WTC11 (cell line): ENCODE data around the gene CYTH3. TPM values are rescaled to one million over a fixed set of nuclear protein-coding genes. Genes with fewer than 3 reads are reported as not detected.
A peak's percentile ranks its signal among the peaks of the same experiment; 100 is the strongest.

Source experiments
- ATAC-seq: fragments of 200-7000 bp; cut with Tn5 transposase; 2 replicates; pipeline ENCODE4 v1.10.0; 2021; ENCODE audit warnings: mild to moderate bottlenecking, moderate library complexity
- CTCF ChIA-PET: fragments of 300-600 bp; sonication (Branson Sonifier 250); formaldehyde crosslinking; loops from one replicate; lab custom pipeline; 2021; ENCODE audit warnings: antibody characterized with exemption; lab: Charles Lee
- POLR2A ChIA-PET: fragments of 350-600 bp; sonication (Branson Sonifier 250); formaldehyde crosslinking; loops from one replicate; lab custom pipeline; 2021; ENCODE audit warnings: antibody characterized with exemption; lab: Charles Lee
- DNase-seq: peaks from one replicate; pipeline ENCODE4 v3.0.0; 2021; ENCODE audit warnings: low spot score
- H3K27ac Mint-ChIP-seq: 2 replicates; pipeline ENCODE4 v1.8.0; 2021; ENCODE audit warnings: mixed read lengths
- H3K27me3 Mint-ChIP-seq: 2 replicates; pipeline ENCODE4 v1.8.0; 2021; ENCODE audit warnings: low read depth, mild to moderate bottlenecking, moderate library complexity, mixed read lengths
- H3K36me3 Mint-ChIP-seq: 2 replicates; pipeline ENCODE4 v1.8.0; 2021; ENCODE audit warnings: mixed read lengths
- H3K4me1 Mint-ChIP-seq: 2 replicates; pipeline ENCODE4 v1.8.0; 2022; ENCODE audit warnings: mixed read lengths
- H3K4me3 Mint-ChIP-seq: 2 replicates; pipeline ENCODE4 v1.8.0; 2021; ENCODE audit warnings: mild to moderate bottlenecking, moderate library complexity, mixed read lengths
- H3K9me3 Mint-ChIP-seq: 2 replicates; pipeline ENCODE4 v1.8.0; 2021; ENCODE audit warnings: mixed read lengths
- CBFB ChIP-seq: sonication (generic); formaldehyde crosslinking; IDR thresholded peaks from 2 replicates; pipeline ENCODE4 v1.8.1; 2022; ENCODE audit warnings: mild to moderate bottlenecking, low read depth, missing genetic modification reagents
- FOXJ3 ChIP-seq: sonication (generic); formaldehyde crosslinking; IDR thresholded peaks from 2 replicates; pipeline ENCODE4 v1.9.0; 2021; ENCODE audit warnings: missing genetic modification reagents, mild to moderate bottlenecking, borderline replicate concordance
- FOXP1 ChIP-seq: sonication (generic); formaldehyde crosslinking; IDR thresholded peaks from 2 replicates; pipeline ENCODE4 v1.8.0; 2022; ENCODE audit warnings: missing genetic modification reagents, mild to moderate bottlenecking, moderate library complexity, borderline replicate concordance
- JUN ChIP-seq: sonication (generic); formaldehyde crosslinking; IDR thresholded peaks from 2 replicates; pipeline ENCODE4 v1.8.0; 2023; ENCODE audit warnings: mild to moderate bottlenecking, missing genetic modification reagents
- NFE2L1 ChIP-seq: sonication (generic); formaldehyde crosslinking; IDR thresholded peaks from 2 replicates; pipeline ENCODE4 v1.8.1; 2023; ENCODE audit warnings: missing genetic modification reagents
- SMAD3 ChIP-seq: sonication (generic); formaldehyde crosslinking; IDR thresholded peaks from 2 replicates; pipeline ENCODE4 v1.8.0; 2022; ENCODE audit warnings: missing genetic modification reagents, mild to moderate bottlenecking, borderline replicate concordance
- SMAD4 ChIP-seq: sonication (generic); formaldehyde crosslinking; IDR thresholded peaks from 2 replicates; pipeline ENCODE4 v1.8.0; 2022; ENCODE audit warnings: mild to moderate bottlenecking, missing genetic modification reagents
- ZNF219 ChIP-seq: sonication (generic); formaldehyde crosslinking; IDR thresholded peaks from 2 replicates; pipeline ENCODE4 v1.8.0; 2023; ENCODE audit warnings: missing genetic modification reagents, mild to moderate bottlenecking, borderline replicate concordance
- ZNF396 ChIP-seq: fragments of 250-450 bp; sonication (Bioruptor Pico); IDR thresholded peaks from 2 replicates; pipeline ENCODE4 v1.8.0; 2021; ENCODE audit warnings: mild to moderate bottlenecking, moderate library complexity, borderline replicate concordance
- total RNA-seq: library from RNA; stranded (reverse); gene quantifications from 3 replicates; pipeline ENCODE4 v1.2.3, GENCODE V29; 2021
- TF ChIP-seq, protein P1 (sequence below): fragments of 250-450 bp; sonication (Bioruptor Pico); IDR thresholded peaks from 2 replicates; pipeline ENCODE4 v1.9.0; 2021; ENCODE audit warnings: mild to moderate bottlenecking
- TF ChIP-seq, protein P2 (sequence below): sonication (generic); formaldehyde crosslinking; IDR thresholded peaks from 2 replicates; pipeline ENCODE4 v1.8.1; 2022; ENCODE audit warnings: mild to moderate bottlenecking, missing genetic modification reagents, moderate library complexity, borderline replicate concordance
- TF ChIP-seq, protein P3 (sequence below): sonication (generic); formaldehyde crosslinking; IDR thresholded peaks from 2 replicates; pipeline ENCODE4 v1.8.0; 2022; ENCODE audit warnings: mild to moderate bottlenecking, missing genetic modification reagents
- TF ChIP-seq, protein P4 (sequence below): sonication (generic); formaldehyde crosslinking; IDR thresholded peaks from 2 replicates; pipeline ENCODE4 v1.8.0; 2022; ENCODE audit warnings: missing genetic modification reagents
- TF ChIP-seq, protein P5 (sequence below): sonication (generic); formaldehyde crosslinking; IDR thresholded peaks from 2 replicates; pipeline ENCODE4 v1.8.1; 2023; ENCODE audit warnings: mild to moderate bottlenecking, missing genetic modification reagents

CYTH3 gene
- total RNA-seq, 1 experiment from 2014 or later, result 13.2 TPM

DNA sequence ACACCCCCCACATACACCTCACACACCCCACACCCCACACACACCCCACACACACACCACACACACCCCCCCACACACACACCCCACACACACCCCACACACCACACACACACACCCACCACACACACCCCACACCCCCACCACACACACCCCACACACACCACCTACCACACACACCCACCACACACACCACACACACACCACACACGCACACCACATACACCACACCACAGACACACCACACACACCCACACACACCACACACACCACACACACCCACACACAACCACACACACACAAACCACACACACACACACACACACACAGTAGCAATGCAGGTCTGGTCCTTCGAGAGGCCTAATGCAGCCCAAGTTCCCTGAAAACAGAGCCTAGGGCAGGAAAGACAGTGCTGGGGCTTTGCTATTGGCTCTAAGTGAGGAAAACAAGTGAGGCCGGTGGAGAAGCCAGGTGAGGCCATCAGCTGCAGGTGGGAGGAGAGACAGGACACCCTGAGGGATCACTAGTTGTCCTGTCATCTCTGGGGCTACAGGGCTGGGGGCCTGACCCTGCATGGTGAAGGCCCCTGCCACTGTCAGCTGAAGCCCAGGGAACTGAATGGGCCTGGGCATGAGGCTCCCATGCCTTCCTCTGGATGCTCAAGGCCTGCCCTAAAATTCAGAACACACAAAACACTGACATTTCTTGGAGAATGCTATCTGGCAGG, 92.6 kb downstream of the CYTH3 start:
- Mint-ChIP-seq H3K36me3 (0 out of 2 replicates have a peak, but pooled peaks cover 5% of the 10 kb centered on the region), H3K4me1 (no peaks in the 10 kb centered on the region), H3K27me3 (no peaks in the 10 kb centered on the region), H3K4me3 (no peak overlapping the region), H3K27ac (peak overlapping the region; percentile 4; the same call in 1 of the 2 replicates), H3K9me3 (no peaks in the 10 kb centered on the region)
- ChIA-PET CTCF (no interaction called here), POLR2A (no interaction called here)
- DNase-seq (no peak), ATAC-seq (no peak)
- TF ChIP-seq JUN (CRISPR knock-in tag) (no peak), NFE2L1 (CRISPR knock-in tag) (0 out of 2 replicates have a peak, but pooled peaks have one; percentile 7)

DNA sequence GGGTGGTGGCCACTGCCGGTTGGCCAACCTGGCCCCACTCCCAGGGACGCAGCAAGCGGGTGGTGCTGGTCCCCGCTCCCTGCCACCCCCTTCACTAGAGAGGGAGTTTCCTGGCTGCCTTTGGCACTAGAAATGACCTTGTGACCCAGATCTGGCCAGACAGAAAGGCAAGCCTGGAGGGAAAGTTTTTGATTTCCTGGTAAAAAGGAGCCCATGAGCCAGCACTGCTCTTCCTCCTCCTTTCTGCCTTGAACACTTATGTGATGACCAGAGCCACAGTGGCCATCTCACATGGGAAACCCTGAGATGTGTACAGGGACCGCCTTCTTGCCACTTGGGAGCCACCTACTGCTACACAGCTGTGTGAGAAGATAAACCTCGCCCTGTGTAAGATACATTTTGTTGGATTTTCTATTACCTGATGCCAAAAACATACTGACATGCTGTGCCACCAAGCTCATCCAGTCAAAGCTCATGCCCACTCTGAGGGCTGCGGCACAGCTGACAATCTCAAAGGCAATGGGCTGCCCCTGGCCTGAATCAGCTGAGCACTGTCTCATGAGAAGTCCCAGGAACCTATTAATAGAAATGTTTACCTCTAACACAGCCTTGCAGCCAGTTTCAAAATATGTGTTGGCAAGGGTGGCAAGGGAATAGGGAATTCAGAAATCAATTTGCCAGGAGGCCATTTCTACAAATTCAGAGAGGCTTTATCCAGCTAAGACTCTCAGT, 94.0 kb downstream of the CYTH3 start:
- no peak for ATAC-seq
- POLR2A ChIA-PET, result no interaction called here
- Mint-ChIP-seq H3K36me3 (0 out of 2 replicates have a peak, but pooled peaks cover 3% of the 10 kb centered on the region), H3K4me3 (no peak overlapping the region), H3K4me1 (no peaks in the 10 kb centered on the region), H3K27me3 (no peaks in the 10 kb centered on the region)
- CTCF ChIA-PET, result no interaction called here
- TF ChIP-seq ZNF396 (no peak), SMAD4 (CRISPR knock-in tag) (no peak), CBFB (CRISPR knock-in tag) (no peak), SMAD3 (no peak), ZNF219 (CRISPR knock-in tag) (no peak), FOXJ3 (CRISPR knock-in tag) (no peak), FOXP1 (CRISPR knock-in tag) (no peak)
- TF ChIP-seq, protein P1, sequence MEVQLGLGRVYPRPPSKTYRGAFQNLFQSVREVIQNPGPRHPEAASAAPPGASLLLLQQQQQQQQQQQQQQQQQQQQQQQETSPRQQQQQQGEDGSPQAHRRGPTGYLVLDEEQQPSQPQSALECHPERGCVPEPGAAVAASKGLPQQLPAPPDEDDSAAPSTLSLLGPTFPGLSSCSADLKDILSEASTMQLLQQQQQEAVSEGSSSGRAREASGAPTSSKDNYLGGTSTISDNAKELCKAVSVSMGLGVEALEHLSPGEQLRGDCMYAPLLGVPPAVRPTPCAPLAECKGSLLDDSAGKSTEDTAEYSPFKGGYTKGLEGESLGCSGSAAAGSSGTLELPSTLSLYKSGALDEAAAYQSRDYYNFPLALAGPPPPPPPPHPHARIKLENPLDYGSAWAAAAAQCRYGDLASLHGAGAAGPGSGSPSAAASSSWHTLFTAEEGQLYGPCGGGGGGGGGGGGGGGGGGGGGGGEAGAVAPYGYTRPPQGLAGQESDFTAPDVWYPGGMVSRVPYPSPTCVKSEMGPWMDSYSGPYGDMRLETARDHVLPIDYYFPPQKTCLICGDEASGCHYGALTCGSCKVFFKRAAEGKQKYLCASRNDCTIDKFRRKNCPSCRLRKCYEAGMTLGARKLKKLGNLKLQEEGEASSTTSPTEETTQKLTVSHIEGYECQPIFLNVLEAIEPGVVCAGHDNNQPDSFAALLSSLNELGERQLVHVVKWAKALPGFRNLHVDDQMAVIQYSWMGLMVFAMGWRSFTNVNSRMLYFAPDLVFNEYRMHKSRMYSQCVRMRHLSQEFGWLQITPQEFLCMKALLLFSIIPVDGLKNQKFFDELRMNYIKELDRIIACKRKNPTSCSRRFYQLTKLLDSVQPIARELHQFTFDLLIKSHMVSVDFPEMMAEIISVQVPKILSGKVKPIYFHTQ (CRISPR knock-in tag), result no peak
- TF ChIP-seq, protein P2, sequence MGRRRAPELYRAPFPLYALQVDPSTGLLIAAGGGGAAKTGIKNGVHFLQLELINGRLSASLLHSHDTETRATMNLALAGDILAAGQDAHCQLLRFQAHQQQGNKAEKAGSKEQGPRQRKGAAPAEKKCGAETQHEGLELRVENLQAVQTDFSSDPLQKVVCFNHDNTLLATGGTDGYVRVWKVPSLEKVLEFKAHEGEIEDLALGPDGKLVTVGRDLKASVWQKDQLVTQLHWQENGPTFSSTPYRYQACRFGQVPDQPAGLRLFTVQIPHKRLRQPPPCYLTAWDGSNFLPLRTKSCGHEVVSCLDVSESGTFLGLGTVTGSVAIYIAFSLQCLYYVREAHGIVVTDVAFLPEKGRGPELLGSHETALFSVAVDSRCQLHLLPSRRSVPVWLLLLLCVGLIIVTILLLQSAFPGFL (CRISPR knock-in tag), result no peak
- TF ChIP-seq, protein P3, sequence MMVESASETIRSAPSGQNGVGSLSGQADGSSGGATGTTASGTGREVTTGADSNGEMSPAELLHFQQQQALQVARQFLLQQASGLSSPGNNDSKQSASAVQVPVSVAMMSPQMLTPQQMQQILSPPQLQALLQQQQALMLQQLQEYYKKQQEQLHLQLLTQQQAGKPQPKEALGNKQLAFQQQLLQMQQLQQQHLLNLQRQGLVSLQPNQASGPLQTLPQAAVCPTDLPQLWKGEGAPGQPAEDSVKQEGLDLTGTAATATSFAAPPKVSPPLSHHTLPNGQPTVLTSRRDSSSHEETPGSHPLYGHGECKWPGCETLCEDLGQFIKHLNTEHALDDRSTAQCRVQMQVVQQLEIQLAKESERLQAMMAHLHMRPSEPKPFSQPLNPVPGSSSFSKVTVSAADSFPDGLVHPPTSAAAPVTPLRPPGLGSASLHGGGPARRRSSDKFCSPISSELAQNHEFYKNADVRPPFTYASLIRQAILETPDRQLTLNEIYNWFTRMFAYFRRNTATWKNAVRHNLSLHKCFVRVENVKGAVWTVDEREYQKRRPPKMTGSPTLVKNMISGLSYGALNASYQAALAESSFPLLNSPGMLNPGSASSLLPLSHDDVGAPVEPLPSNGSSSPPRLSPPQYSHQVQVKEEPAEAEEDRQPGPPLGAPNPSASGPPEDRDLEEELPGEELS (CRISPR knock-in tag), result no peak
- TF ChIP-seq, protein P4, sequence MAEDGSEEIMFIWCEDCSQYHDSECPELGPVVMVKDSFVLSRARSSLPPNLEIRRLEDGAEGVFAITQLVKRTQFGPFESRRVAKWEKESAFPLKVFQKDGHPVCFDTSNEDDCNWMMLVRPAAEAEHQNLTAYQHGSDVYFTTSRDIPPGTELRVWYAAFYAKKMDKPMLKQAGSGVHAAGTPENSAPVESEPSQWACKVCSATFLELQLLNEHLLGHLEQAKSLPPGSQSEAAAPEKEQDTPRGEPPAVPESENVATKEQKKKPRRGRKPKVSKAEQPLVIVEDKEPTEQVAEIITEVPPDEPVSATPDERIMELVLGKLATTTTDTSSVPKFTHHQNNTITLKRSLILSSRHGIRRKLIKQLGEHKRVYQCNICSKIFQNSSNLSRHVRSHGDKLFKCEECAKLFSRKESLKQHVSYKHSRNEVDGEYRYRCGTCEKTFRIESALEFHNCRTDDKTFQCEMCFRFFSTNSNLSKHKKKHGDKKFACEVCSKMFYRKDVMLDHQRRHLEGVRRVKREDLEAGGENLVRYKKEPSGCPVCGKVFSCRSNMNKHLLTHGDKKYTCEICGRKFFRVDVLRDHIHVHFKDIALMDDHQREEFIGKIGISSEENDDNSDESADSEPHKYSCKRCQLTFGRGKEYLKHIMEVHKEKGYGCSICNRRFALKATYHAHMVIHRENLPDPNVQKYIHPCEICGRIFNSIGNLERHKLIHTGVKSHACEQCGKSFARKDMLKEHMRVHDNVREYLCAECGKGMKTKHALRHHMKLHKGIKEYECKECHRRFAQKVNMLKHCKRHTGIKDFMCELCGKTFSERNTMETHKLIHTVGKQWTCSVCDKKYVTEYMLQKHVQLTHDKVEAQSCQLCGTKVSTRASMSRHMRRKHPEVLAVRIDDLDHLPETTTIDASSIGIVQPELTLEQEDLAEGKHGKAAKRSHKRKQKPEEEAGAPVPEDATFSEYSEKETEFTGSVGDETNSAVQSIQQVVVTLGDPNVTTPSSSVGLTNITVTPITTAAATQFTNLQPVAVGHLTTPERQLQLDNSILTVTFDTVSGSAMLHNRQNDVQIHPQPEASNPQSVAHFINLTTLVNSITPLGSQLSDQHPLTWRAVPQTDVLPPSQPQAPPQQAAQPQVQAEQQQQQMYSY (CRISPR knock-in tag), result no peak
- TF ChIP-seq, protein P5, sequence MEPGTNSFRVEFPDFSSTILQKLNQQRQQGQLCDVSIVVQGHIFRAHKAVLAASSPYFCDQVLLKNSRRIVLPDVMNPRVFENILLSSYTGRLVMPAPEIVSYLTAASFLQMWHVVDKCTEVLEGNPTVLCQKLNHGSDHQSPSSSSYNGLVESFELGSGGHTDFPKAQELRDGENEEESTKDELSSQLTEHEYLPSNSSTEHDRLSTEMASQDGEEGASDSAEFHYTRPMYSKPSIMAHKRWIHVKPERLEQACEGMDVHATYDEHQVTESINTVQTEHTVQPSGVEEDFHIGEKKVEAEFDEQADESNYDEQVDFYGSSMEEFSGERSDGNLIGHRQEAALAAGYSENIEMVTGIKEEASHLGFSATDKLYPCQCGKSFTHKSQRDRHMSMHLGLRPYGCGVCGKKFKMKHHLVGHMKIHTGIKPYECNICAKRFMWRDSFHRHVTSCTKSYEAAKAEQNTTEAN (CRISPR knock-in tag), result no peak
- TF ChIP-seq, all 79 proteins: peak for 0
- no peak overlapping the region for H3K27ac Mint-ChIP-seq
- no peak for DNase-seq
- H3K9me3 Mint-ChIP-seq, result no peaks in the 10 kb centered on the region
